ENCODE results near the gene CTNND2.

The CTNND2 gene

DNA sequence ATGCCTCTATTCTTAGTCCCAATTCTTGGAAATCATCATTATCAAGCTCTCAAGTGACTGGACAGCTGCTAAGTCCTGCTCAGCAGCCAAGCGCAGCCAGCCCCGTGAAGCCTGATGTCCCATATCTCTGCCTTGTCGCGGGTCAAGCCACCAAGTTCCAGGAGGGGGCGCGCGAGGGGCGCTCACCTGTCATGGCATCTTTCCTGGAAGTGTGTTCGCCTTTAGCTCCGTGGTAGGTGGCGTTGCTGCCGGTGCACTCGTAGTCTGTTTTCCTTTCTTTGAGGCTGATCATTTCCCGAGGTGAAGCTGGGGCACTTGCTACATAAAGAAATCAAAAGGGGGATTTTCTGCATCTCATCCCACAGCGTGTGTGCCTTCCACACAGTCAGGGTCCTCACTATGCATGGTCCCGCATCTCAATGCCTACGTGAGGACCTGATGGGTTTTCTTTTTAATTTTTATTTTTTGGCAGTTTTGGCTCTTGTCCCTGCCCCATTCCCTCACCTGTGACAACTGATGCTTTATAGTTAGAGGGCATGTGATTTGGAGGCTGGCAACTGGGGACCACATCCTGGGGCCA lies 916.2 kb downstream of the CTNND2 start:
- TF ChIP-seq, protein P1, sequence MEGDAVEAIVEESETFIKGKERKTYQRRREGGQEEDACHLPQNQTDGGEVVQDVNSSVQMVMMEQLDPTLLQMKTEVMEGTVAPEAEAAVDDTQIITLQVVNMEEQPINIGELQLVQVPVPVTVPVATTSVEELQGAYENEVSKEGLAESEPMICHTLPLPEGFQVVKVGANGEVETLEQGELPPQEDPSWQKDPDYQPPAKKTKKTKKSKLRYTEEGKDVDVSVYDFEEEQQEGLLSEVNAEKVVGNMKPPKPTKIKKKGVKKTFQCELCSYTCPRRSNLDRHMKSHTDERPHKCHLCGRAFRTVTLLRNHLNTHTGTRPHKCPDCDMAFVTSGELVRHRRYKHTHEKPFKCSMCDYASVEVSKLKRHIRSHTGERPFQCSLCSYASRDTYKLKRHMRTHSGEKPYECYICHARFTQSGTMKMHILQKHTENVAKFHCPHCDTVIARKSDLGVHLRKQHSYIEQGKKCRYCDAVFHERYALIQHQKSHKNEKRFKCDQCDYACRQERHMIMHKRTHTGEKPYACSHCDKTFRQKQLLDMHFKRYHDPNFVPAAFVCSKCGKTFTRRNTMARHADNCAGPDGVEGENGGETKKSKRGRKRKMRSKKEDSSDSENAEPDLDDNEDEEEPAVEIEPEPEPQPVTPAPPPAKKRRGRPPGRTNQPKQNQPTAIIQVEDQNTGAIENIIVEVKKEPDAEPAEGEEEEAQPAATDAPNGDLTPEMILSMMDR (IDR thresholded peaks at IDR 0.05; ENCODE audit: borderline replicate concordance, control extremely low read depth, extremely low read depth, insufficient read depth, missing control alignments), result peak; percentile 85
- DNase-seq (ENCODE audit: low spot score), result peak; percentile 78
- in situ Hi-C loops (cut with MboI; ENCODE audit: low sequenced_read_pairs, unreplicated experiment), result no loop called here

DNA sequence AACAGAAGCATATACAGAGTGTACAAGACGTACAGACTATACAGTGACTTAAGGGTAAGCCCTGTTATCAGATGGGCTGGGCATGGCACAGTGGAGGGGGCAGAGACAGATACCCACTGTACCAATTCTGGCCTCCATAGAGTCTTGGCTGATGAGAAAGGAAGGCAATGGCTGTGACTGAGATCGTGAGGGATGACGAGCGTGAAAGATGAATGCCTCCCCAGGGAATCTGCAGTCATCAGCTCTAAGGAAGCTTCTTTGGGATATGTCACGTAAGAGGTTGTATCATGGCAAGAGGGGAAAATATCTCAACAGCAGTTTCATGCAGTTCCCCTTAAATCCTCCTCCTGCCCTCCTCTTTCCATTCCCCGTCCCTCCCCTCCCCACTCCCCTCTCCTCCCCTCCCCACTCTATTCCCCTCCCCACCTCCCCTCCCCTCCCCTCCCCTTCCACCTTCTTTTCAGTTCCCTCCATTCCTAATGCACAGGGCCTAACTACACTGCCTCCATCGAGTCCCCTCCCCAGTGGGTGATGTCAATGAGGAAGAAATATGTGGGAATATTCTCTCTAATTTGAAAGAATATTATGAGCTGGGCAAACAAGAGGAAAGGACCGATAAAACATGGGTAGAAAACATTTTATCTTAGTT lies 916.8 kb downstream of the CTNND2 start:
- TF ChIP-seq, protein P1 (IDR thresholded peaks at IDR 0.05; ENCODE audit: borderline replicate concordance, control extremely low read depth, extremely low read depth, insufficient read depth, missing control alignments), result no peak
- DNase-seq (ENCODE audit: low spot score), result no peak
- in situ Hi-C loops (cut with MboI; ENCODE audit: low sequenced_read_pairs, unreplicated experiment), result no loop called here

DNA sequence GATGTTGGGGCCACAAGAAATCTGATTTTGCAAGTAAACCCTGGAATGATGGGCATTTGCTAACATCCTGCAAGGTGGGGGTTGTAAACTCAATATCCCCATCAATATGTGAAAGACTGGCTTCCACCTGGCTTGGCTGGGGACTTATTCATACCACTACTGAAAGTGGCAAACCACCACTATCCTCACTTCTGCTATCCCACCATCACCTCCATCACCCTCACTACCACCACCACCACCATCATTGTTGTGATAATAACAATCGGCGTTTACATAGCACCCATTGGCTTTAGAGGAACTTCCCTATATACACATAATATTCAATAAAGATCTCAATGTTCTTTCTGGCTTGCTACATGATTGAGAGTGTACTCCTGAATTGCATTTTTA lies 918.5 kb downstream of the CTNND2 start:
- DNase-seq (ENCODE audit: low spot score), result no peak
- TF ChIP-seq, protein P1 (IDR thresholded peaks at IDR 0.05; ENCODE audit: borderline replicate concordance, control extremely low read depth, extremely low read depth, insufficient read depth, missing control alignments), result no peak
- in situ Hi-C loops (cut with MboI; ENCODE audit: low sequenced_read_pairs, unreplicated experiment), result no loop called here

DNA sequence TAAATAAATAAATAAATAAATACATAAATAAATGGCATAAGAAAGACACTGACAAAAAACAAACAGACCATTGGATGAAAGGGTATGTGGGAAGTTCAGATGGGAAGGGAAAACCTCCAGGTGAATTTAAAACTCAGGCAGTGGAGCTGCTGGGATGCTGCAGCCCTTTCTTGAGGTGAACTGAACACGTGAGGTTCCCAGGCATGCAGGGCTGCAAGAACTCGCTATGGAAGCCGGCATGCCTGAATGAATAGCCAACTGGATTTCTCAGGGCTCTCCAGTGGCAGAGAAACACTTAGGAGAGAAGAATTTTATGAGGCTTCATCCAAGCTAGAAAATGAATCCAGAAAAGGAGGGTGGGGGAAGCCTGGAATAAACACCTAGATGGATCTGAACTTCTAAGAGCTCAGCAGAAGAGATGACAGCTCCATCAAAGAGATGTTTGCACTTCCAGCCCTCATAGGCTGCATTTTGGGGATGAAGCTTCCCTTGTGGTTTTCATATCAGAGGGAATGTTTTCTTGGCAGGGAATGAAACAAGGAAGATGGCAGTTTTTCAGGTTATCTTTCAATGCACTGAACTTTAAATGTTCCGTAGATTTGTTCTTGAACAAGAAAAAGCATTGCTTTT lies 919.0 kb downstream of the CTNND2 start:
- in situ Hi-C loops (cut with MboI; ENCODE audit: low sequenced_read_pairs, unreplicated experiment), result no loop called here
- TF ChIP-seq, protein P1 (IDR thresholded peaks at IDR 0.05; ENCODE audit: borderline replicate concordance, control extremely low read depth, extremely low read depth, insufficient read depth, missing control alignments), result no peak
- no peak for DNase-seq (ENCODE audit: low spot score)

DNA sequence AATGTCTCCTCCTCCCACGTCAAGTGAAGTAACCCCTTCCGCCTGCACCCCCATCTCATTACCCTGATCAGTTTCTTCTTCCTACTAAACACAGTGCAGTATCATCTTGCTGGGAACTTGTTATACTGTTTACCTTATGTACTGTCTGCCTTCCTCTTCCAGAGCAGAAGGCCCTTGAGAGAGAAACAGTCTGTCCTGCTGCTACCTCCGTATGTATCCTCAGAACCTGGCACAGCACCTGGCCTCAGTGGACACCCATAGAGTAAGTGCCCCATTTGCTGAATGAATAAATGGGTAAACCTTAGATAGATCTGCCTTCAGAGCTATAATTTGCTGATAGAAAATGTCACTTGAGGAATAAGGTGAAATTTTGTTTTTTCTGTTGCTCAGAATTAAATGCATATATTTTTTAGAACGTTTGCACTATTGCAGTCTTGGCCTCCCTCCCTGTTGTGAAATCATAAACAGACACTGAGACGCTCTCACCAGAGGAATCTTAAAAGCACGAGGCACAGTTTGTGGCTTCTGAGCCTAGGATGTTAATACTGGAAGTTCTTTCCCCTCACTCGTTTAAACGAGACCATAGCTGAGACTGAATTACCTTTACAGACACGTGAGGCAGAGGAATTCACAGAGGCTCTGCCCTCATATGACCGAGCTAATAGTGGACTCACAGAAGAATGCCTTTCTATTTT lies 920.1 kb downstream of the CTNND2 start:
- TF ChIP-seq, protein P1 (IDR thresholded peaks at IDR 0.05; ENCODE audit: borderline replicate concordance, control extremely low read depth, extremely low read depth, insufficient read depth, missing control alignments), result no peak
- no peak for DNase-seq (ENCODE audit: low spot score)
- in situ Hi-C loops (cut with MboI; ENCODE audit: low sequenced_read_pairs, unreplicated experiment), result no loop called here

DNA sequence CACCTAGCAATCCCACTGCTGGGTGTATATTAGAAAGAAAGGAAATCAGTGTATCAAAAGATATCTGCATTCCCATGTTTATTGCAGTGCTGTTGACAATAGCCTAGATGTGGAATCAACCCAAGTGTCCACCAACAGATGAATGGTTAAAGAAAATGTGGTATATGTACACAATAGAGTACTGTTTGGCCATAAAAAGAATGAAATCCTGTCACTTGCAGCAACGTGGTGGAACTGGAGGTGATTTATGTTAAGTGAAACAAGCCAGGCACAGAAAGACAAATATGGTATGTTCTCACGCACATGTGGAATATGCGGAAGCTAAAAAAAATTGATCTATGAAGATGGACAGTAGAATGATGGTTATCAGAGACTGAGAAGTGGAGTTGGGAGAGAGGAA lies 921.6 kb downstream of the CTNND2 start:
- TF ChIP-seq, protein P1 (IDR thresholded peaks at IDR 0.05; ENCODE audit: borderline replicate concordance, control extremely low read depth, extremely low read depth, insufficient read depth, missing control alignments), result no peak
- no peak for DNase-seq (ENCODE audit: low spot score)
- in situ Hi-C loops (cut with MboI; ENCODE audit: low sequenced_read_pairs, unreplicated experiment), result no loop called here
